ENCODE measurements around the gene ARSG. TPM values are rescaled to one million over a fixed set of nuclear protein-coding genes. Genes with fewer than 3 reads are reported as not detected.

The ARSG gene
- total and polyA plus RNA-seq, 4 donors, result 1.5 to 5.4 (median 2.3) TPM

- WGBS, result 74% methylated on average over 8 of the region's 8 CpGs
- H3K27me3 ChIP-seq (ENCODE audit: control insufficient read depth in 4 of 4, insufficient read depth in 4 of 4, low read length in 3 of 4), result no peaks in the 10 kb centered on the region
- H3K4me1 ChIP-seq (ENCODE audit: control insufficient read depth in 4 of 4, insufficient read depth in 4 of 4, low read length in 3 of 4), result peaks cover 0 to 27% (median 11%) of the 10 kb centered on the region in 4 donors
- no peak for TF ChIP-seq YY1 (IDR thresholded peaks at IDR 0.05)
- TF ChIP-seq ZBTB33 (IDR thresholded peaks at IDR 0.05), result no peak
- no peak for TF ChIP-seq FOXA1 (IDR thresholded peaks at IDR 0.05)
- TF ChIP-seq MAX (IDR thresholded peaks at IDR 0.05), result no peak
- TF ChIP-seq NR2F2 (IDR thresholded peaks at IDR 0.05), result no peak
- no peak for TF ChIP-seq CTCF (IDR thresholded peaks at IDR 0.05; ENCODE audit: low read depth, low read length, missing input control)
- no peak for TF ChIP-seq HNF4A (conservative IDR thresholded peaks at IDR 0.05)
- TF ChIP-seq RAD21 (IDR thresholded peaks at IDR 0.05), result no peak
- no peak for TF ChIP-seq GABPA (IDR thresholded peaks at IDR 0.05 in 1 of 2, conservative IDR thresholded peaks at IDR 0.05 in 1 of 2)
- TF ChIP-seq TAF1 (conservative IDR thresholded peaks at IDR 0.05), result no peak
- TF ChIP-seq FOXA2 (IDR thresholded peaks at IDR 0.05), result no peak
- no peak for TF ChIP-seq EGR1 (IDR thresholded peaks at IDR 0.05; ENCODE audit: low read depth in 2 of 2)
- TF ChIP-seq HNF4G (IDR thresholded peaks at IDR 0.05), result no peak
- no peak for TF ChIP-seq ATF3 (IDR thresholded peaks at IDR 0.05)
- no peak for TF ChIP-seq RXRA (IDR thresholded peaks at IDR 0.05)
- H3K27ac ChIP-seq (ENCODE audit: low read depth in 1 of 2, low read length in 2 of 2), result no peak overlapping the region
- H3K36me3 ChIP-seq (ENCODE audit: control insufficient read depth in 4 of 4, insufficient read depth in 3 of 4, low read depth in 1 of 4, low read length in 3 of 4), result peaks cover 0 to 4% (median 3%) of the 10 kb centered on the region in 4 donors
- DNase-seq (ENCODE audit: low spot score), result no peak
- H3K9ac ChIP-seq (ENCODE audit: low read depth in 1 of 2, low read length in 2 of 2), result no peak overlapping the region
- no peak overlapping the region for H3K4me3 ChIP-seq (ENCODE audit: low read depth in 1 of 3, low read length in 3 of 3)
- H3K9me3 ChIP-seq (ENCODE audit: control insufficient read depth in 4 of 4, low read length in 3 of 4), result no peaks in the 10 kb centered on the region
Measured at GRCh38 chr17:68439656-68440290, 148.5 kb downstream of the ARSG start.

- no peak for DNase-seq (ENCODE audit: low spot score)
- H3K27ac ChIP-seq (ENCODE audit: low read depth in 1 of 2, low read length in 2 of 2), result peak overlapping the region in 1 of 2 donors; percentile 49
- peaks cover 0 to 27% (median 11%) of the 10 kb centered on the region in 4 donors for H3K4me1 ChIP-seq (ENCODE audit: control insufficient read depth in 4 of 4, insufficient read depth in 4 of 4, low read length in 3 of 4)
- TF ChIP-seq HNF4G (IDR thresholded peaks at IDR 0.05), result no peak
- no peak for TF ChIP-seq EGR1 (IDR thresholded peaks at IDR 0.05; ENCODE audit: low read depth in 2 of 2)
- TF ChIP-seq FOXA2 (IDR thresholded peaks at IDR 0.05), result no peak
- TF ChIP-seq ATF3 (IDR thresholded peaks at IDR 0.05), result no peak
- no peak for TF ChIP-seq CTCF (IDR thresholded peaks at IDR 0.05; ENCODE audit: low read depth, low read length, missing input control)
- TF ChIP-seq HNF4A (conservative IDR thresholded peaks at IDR 0.05), result no peak
- TF ChIP-seq REST (IDR thresholded peaks at IDR 0.05), result no peak
- no peak for TF ChIP-seq SP1 (IDR thresholded peaks at IDR 0.05)
- no peak for TF ChIP-seq YY1 (IDR thresholded peaks at IDR 0.05)
- no peak for TF ChIP-seq NR2F2 (IDR thresholded peaks at IDR 0.05)
- TF ChIP-seq JUND (IDR thresholded peaks at IDR 0.05), result no peak
- TF ChIP-seq TAF1 (conservative IDR thresholded peaks at IDR 0.05), result no peak
- no peak for TF ChIP-seq ZBTB33 (IDR thresholded peaks at IDR 0.05)
- TF ChIP-seq RAD21 (IDR thresholded peaks at IDR 0.05), result no peak
- no peak for TF ChIP-seq GABPA (IDR thresholded peaks at IDR 0.05 in 1 of 2, conservative IDR thresholded peaks at IDR 0.05 in 1 of 2)
Measured at GRCh38 chr17:68440526-68440925, 149.2 kb downstream of the ARSG start.

More at GRCh38 chr17:68440526-68440925, 149.2 kb downstream of the ARSG start:
- no peaks in the 10 kb centered on the region for H3K27me3 ChIP-seq (ENCODE audit: control insufficient read depth in 4 of 4, insufficient read depth in 4 of 4, low read length in 3 of 4)
- H3K9me3 ChIP-seq (ENCODE audit: control insufficient read depth in 4 of 4, low read length in 3 of 4), result no peaks in the 10 kb centered on the region
- H3K9ac ChIP-seq (ENCODE audit: low read depth in 1 of 2, low read length in 2 of 2), result no peak overlapping the region
- peaks cover 0 to 2% (median 1%) of the 10 kb centered on the region in 4 donors for H3K36me3 ChIP-seq (ENCODE audit: control insufficient read depth in 4 of 4, insufficient read depth in 3 of 4, low read depth in 1 of 4, low read length in 3 of 4)
- 83% methylated on average over 2 of the region's 2 CpGs for WGBS
- H3K4me3 ChIP-seq (ENCODE audit: low read depth in 1 of 3, low read length in 3 of 3), result no peak overlapping the region
